Measurements from ENCODE around the gene SLC38A9.

GRCh38 chr5:55577353-55578060, 134.6 kb downstream of the SLC38A9 start:
- TF ChIP-seq, protein P1, sequence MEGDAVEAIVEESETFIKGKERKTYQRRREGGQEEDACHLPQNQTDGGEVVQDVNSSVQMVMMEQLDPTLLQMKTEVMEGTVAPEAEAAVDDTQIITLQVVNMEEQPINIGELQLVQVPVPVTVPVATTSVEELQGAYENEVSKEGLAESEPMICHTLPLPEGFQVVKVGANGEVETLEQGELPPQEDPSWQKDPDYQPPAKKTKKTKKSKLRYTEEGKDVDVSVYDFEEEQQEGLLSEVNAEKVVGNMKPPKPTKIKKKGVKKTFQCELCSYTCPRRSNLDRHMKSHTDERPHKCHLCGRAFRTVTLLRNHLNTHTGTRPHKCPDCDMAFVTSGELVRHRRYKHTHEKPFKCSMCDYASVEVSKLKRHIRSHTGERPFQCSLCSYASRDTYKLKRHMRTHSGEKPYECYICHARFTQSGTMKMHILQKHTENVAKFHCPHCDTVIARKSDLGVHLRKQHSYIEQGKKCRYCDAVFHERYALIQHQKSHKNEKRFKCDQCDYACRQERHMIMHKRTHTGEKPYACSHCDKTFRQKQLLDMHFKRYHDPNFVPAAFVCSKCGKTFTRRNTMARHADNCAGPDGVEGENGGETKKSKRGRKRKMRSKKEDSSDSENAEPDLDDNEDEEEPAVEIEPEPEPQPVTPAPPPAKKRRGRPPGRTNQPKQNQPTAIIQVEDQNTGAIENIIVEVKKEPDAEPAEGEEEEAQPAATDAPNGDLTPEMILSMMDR (IDR thresholded peaks at IDR 0.05) = no peak
- TF ChIP-seq POLR2A (IDR thresholded peaks at IDR 0.05) = no peak

Data from uterus (tissue), 2 donors.